Ovary (tissue), 3 donors: Measurements from ENCODE around the gene CPLANE1.

ENCODE experiments used
- EP300 ChIP-seq: sonication (generic); formaldehyde crosslinking; IDR thresholded peaks from one replicate; pipeline ENCODE4 v1.6.1; 2017; ENCODE audit warnings: antibody characterized with exemption
- POLR2A ChIP-seq: fragments of 450-650 bp; IDR thresholded peaks from one replicate; pipeline ENCODE4 v1.6.1; 2017; ENCODE audit warnings: antibody characterized with exemption, mild to moderate bottlenecking, moderate library complexity
- TF ChIP-seq, protein P1 (sequence below), 3 donors: fragments of 450-650 bp in 2 of 3; fragments of 200-600 bp in 1 of 3; IDR thresholded peaks; one replicate each; pipeline versions ENCODE4 v1.5.1 to v1.8.0; 2016 to 2022; ENCODE audit warnings: antibody characterized with exemption in 3 of 3, mild to moderate bottlenecking in 1 of 3
- donor health status: DM: no; HTN: no; CAD: no.

DNA sequence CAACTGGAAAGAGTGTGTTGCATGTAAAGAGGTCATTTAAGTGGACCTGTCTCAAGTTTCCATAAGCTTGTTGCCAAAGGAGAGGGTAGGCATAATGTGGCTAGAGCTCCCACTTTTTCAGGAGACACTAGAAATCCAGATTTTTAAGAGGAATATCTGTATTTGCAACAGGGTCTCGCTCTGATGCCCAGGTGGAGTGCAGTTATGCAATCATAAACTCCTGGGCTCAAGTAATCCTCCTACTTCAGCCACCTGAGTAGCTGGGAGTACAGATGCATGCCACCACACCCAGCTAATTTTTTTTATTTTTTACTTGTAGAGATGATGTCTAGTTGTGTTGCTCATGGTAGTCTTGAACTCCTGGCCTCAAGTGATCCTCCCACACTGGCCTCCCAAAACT is 189.1 kb downstream of the CPLANE1 start:
- TF ChIP-seq, protein P1, sequence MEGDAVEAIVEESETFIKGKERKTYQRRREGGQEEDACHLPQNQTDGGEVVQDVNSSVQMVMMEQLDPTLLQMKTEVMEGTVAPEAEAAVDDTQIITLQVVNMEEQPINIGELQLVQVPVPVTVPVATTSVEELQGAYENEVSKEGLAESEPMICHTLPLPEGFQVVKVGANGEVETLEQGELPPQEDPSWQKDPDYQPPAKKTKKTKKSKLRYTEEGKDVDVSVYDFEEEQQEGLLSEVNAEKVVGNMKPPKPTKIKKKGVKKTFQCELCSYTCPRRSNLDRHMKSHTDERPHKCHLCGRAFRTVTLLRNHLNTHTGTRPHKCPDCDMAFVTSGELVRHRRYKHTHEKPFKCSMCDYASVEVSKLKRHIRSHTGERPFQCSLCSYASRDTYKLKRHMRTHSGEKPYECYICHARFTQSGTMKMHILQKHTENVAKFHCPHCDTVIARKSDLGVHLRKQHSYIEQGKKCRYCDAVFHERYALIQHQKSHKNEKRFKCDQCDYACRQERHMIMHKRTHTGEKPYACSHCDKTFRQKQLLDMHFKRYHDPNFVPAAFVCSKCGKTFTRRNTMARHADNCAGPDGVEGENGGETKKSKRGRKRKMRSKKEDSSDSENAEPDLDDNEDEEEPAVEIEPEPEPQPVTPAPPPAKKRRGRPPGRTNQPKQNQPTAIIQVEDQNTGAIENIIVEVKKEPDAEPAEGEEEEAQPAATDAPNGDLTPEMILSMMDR (IDR thresholded peaks at IDR 0.05), result no peak
- TF ChIP-seq POLR2A (no peak), EP300 (no peak)
